Measurements from ENCODE around the gene SYNE3.

SYNE3 gene

DNA sequence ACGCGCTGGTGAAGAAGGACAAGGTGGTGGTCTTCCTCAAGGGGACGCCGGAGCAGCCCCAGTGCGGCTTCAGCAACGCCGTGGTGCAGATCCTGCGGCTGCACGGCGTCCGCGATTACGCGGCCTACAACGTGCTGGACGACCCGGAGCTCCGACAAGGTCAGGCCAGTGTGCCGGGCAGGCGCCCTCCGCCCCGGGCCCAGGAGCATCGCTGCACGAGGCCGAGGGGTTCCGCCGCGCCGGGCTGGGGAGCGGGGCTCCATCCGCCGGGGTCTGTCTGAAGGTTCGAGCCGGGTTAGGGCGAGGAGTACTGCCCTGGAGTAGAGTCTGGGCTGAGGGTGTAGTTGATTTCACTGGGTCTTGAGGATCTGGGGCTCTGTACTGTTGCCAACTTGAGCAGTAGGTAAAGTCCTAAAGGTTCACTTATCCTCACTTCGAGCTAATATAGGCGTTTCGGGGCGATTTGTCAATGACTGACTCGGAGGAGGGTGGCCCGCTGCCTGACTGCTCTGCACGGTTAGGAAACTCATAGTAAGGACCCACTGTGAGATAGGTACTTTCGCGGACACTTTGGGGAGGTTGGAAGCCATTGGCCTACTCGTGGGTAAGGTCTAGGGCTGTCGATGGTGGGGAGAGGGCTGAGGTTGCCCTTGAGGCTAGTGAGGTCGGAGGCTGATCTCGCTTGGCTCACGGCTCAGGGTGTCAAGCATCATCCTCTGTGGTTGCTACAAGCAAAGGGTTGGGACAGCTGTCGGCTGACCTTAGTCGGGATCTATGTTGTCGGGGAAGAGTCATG is 19.0 kb upstream of the SYNE3 start:
- TF ChIP-seq CTCF (IDR thresholded peaks at IDR 0.05; ENCODE audit: low read depth, low read length) = no peak
- DNase-seq (ENCODE audit: extremely low read depth, low read depth) = no peak

GRCh38 chr14:95534299-95535225 is 18.1 kb upstream of the SYNE3 start, which contains the start of gene GLRX5:
Gene GLRX5 (plus strand): TSS chr14:95535050. CDS start chr14:95535090, 40 bp downstream.
- no peak for TF ChIP-seq CTCF (IDR thresholded peaks at IDR 0.05; ENCODE audit: low read depth, low read length)

DNA sequence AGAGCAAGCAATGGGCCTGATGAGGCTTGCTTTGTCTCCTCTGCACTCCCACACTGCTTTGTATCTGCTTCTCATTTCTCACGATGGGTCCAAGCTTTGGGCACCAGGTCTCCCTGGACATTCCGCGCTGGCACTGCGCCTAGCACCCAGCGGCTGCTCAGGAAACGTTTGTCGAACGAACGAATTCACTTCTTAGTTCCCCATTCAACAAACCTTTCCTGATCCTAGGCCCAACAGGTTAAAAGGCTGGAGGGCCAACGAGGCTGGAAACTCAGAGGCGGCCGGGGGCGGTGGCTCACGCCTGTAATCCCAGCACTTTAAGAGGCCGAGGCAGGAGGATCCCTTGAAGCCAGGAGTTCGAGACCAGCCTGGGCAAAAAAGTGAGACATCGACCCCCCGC is 17.4 kb upstream of the SYNE3 start:
- TF ChIP-seq CTCF (IDR thresholded peaks at IDR 0.05; ENCODE audit: low read depth, low read length) = no peak
- DNase-seq (ENCODE audit: extremely low read depth, low read depth) = no peak

More at GRCh38 chr14:95534299-95535225, 18.1 kb upstream of the SYNE3 start, which contains the start of gene GLRX5:
- DNase-seq (ENCODE audit: extremely low read depth, low read depth) = peak; percentile 100

- no peak for DNase-seq (ENCODE audit: extremely low read depth, low read depth)
- TF ChIP-seq CTCF (IDR thresholded peaks at IDR 0.05; ENCODE audit: low read depth, low read length) = no peak
Observed at GRCh38 chr14:95533391-95533821, 17.0 kb upstream of the SYNE3 start.

GRCh38 chr14:95531969-95532368 is 15.5 kb upstream of the SYNE3 start:
- DNase-seq (ENCODE audit: extremely low read depth, low read depth) = no peak

GRCh38 chr14:95531473-95531872 is 15.0 kb upstream of the SYNE3 start:
- no peak for DNase-seq (ENCODE audit: extremely low read depth, low read depth)

More at GRCh38 chr14:95531969-95532368, 15.5 kb upstream of the SYNE3 start:
- TF ChIP-seq CTCF (IDR thresholded peaks at IDR 0.05; ENCODE audit: low read depth, low read length) = no peak

More at GRCh38 chr14:95531473-95531872, 15.0 kb upstream of the SYNE3 start:
- no peak for TF ChIP-seq CTCF (IDR thresholded peaks at IDR 0.05; ENCODE audit: low read depth, low read length)
